DOHH2 (cell line): ENCODE results near the gene OMP.

Experiments
- H3F3A ChIP-seq: fragments of 200-600 bp; sonication (generic), shearing (Covaris generic); 2 replicates; pipeline ENCODE4 v1.6.0; 2016; ENCODE audit warnings: antibody characterized with exemption, mild to moderate bottlenecking; ENCODE audit not compliant: control insufficient read depth, insufficient read depth
- H3K27ac ChIP-seq: fragments of 200-600 bp; sonication (generic); 2 replicates; pipeline ENCODE4 v1.5.1; 2014; ENCODE audit warnings: low read depth, mild to moderate bottlenecking, low read length, moderate library complexity
- H3K27me3 ChIP-seq: fragments of 200-600 bp; sonication (generic); 2 replicates; pipeline ENCODE4 v1.6.1; 2014; ENCODE audit warnings: mild to moderate bottlenecking, low read length, mixed read lengths; ENCODE audit not compliant: control insufficient read depth
- H3K36me3 ChIP-seq: fragments of 200-600 bp; sonication (generic); 2 replicates; pipeline ENCODE4 v1.6.1; 2014; ENCODE audit warnings: mild to moderate bottlenecking, low read length, moderate library complexity, mixed read lengths; ENCODE audit not compliant: control insufficient read depth
- H3K4me1 ChIP-seq: fragments of 200-600 bp; sonication (generic); 2 replicates; pipeline ENCODE4 v1.6.1; 2014; ENCODE audit warnings: mild to moderate bottlenecking, low read length, mixed read lengths; ENCODE audit not compliant: control insufficient read depth
- H3K4me2 ChIP-seq: fragments of 200-600 bp; sonication (generic); 2 replicates; pipeline ENCODE4 v1.6.0; 2014; ENCODE audit warnings: mild to moderate bottlenecking, low read length, moderate library complexity
- H3K4me3 ChIP-seq: fragments of 200-600 bp; sonication (generic); 2 replicates; pipeline ENCODE4 v1.5.1; 2014; ENCODE audit warnings: mild to moderate bottlenecking, low read length, mixed read lengths
- H3K79me2 ChIP-seq: fragments of 200-600 bp; sonication (generic); 2 replicates; pipeline ENCODE4 v1.6.1; 2014; ENCODE audit warnings: mild to moderate bottlenecking, low read length, mixed read lengths; ENCODE audit not compliant: control insufficient read depth
- H3K9me2 ChIP-seq: fragments of 200-600 bp; sonication (generic); replicated peaks from 2 replicates; pipeline ENCODE4 v1.6.1; 2014; ENCODE audit warnings: mild to moderate bottlenecking, low read length, mixed read lengths; ENCODE audit not compliant: control insufficient read depth
- H3K9me3 ChIP-seq: fragments of 200-600 bp; sonication (generic); 2 replicates; pipeline ENCODE4 v1.6.1; 2014; ENCODE audit warnings: antibody characterized with exemption, low read length, mixed read lengths; ENCODE audit not compliant: control insufficient read depth, insufficient read depth
- H4K20me1 ChIP-seq: fragments of 200-600 bp; sonication (generic); 2 replicates; pipeline ENCODE4 v1.6.0; 2014; ENCODE audit warnings: low read depth, mild to moderate bottlenecking, antibody characterized with exemption, low read length, moderate library complexity; ENCODE audit not compliant: control insufficient read depth, insufficient read depth
- CTCF ChIP-seq: fragments of 200-600 bp; sonication (generic); IDR thresholded peaks from one replicate; pipeline ENCODE4 v1.5.1; 2014; ENCODE audit warnings: antibody characterized with exemption, mild to moderate bottlenecking, low read depth, low read length; ENCODE audit not compliant: poor library complexity, severe bottlenecking
- EZH2phosphoT487 ChIP-seq: fragments of 200-600 bp; sonication (generic); IDR thresholded peaks from 2 replicates; pipeline ENCODE4 v1.6.1; 2017; ENCODE audit warnings: borderline replicate concordance, mild to moderate bottlenecking, antibody characterized with exemption, low read length, moderate library complexity, mixed read lengths

The OMP gene

GRCh38 chr11:77147668-77148321, 45.2 kb downstream of the OMP start:
- H3K4me3 ChIP-seq, result no peak overlapping the region
- TF ChIP-seq CTCF (no peak), EZH2phosphoT487 (no peak)
- H3F3A ChIP-seq, result no peaks in the 10 kb centered on the region
- H3K79me2 ChIP-seq, result no peaks in the 10 kb centered on the region
- H3K4me2 ChIP-seq, result no peak overlapping the region
- no peaks in the 10 kb centered on the region for H3K9me2 ChIP-seq
- H3K9me3 ChIP-seq, result no peaks in the 10 kb centered on the region
- H3K27ac ChIP-seq, result no peak overlapping the region
- no peaks in the 10 kb centered on the region for H4K20me1 ChIP-seq
- H3K27me3 ChIP-seq, result peaks cover 10% of the 10 kb centered on the region
- H3K36me3 ChIP-seq, result no peaks in the 10 kb centered on the region
- H3K4me1 ChIP-seq, result no peaks in the 10 kb centered on the region

- TF ChIP-seq EZH2phosphoT487 (no peak), CTCF (no peak)
- Histone ChIP-seq H3K9me2 (no peaks in the 10 kb centered on the region), H3F3A (no peaks in the 10 kb centered on the region), H3K4me1 (no peaks in the 10 kb centered on the region), H3K9me3 (no peaks in the 10 kb centered on the region), H3K36me3 (no peaks in the 10 kb centered on the region), H3K79me2 (no peaks in the 10 kb centered on the region), H3K27me3 (peaks cover 10% of the 10 kb centered on the region), H3K4me2 (no peak overlapping the region), H4K20me1 (no peaks in the 10 kb centered on the region), H3K4me3 (no peak overlapping the region), H3K27ac (no peak overlapping the region)
These were observed 46.5 kb downstream of the OMP start for GRCh38 chr11:77148963-77149715.

GRCh38 chr11:77149716-77150392, 47.2 kb downstream of the OMP start:
- H3K27me3 ChIP-seq, result peaks cover 10% of the 10 kb centered on the region
- H3K27ac ChIP-seq, result no peak overlapping the region
- no peaks in the 10 kb centered on the region for H3F3A ChIP-seq
- H3K4me1 ChIP-seq, result no peaks in the 10 kb centered on the region
- H3K4me2 ChIP-seq, result no peak overlapping the region
- no peak overlapping the region for H3K4me3 ChIP-seq
- H3K9me2 ChIP-seq, result no peaks in the 10 kb centered on the region
- no peaks in the 10 kb centered on the region for H3K79me2 ChIP-seq
- H3K36me3 ChIP-seq, result no peaks in the 10 kb centered on the region
- H4K20me1 ChIP-seq, result no peaks in the 10 kb centered on the region
- TF ChIP-seq CTCF, result no peak
- TF ChIP-seq EZH2phosphoT487, result no peak
- H3K9me3 ChIP-seq, result no peaks in the 10 kb centered on the region
